Psoas muscle (tissue), 8 donors: ENCODE data around the gene AVPR1B. TPM values are rescaled to one million over a fixed set of nuclear protein-coding genes. Genes with fewer than 3 reads are reported as not detected.

ENCODE experiments used
- ATAC-seq, 4 donors: fragments of 200-7000 bp; cut with Tn5 transposase; one replicate each; pipeline ENCODE4 v1.9.1; 2020; ENCODE audit warnings: moderate library complexity in 3 of 4, mild to moderate bottlenecking in 2 of 4
- DNase-seq, 2 donors: peaks; one replicate each; pipeline ENCODE4 v3.0.0-alpha.2; 2020
- H3K27ac ChIP-seq: fragments of 200-600 bp; one replicate; pipeline ENCODE4 v1.8.0; 2022
- H3K27me3 ChIP-seq, 3 donors: fragments of 200-600 bp in 1 of 3; one replicate each; pipeline versions ENCODE4 v1.6.1 to v1.8.0; 2013 to 2022; ENCODE audit warnings: low read length in 2 of 3, mild to moderate bottlenecking in 2 of 3, moderate library complexity in 1 of 3; ENCODE audit not compliant: insufficient read depth in 3 of 3
- H3K36me3 ChIP-seq, 2 donors: fragments of 200-600 bp in 1 of 2; one replicate each; pipeline versions ENCODE4 v1.6.1 to v1.8.0; 2013 to 2022; ENCODE audit warnings: low read depth in 1 of 2, mild to moderate bottlenecking in 1 of 2, moderate library complexity in 1 of 2; ENCODE audit not compliant: insufficient read depth in 1 of 2
- H3K4me1 ChIP-seq: fragments of 200-600 bp; one replicate; pipeline ENCODE4 v1.8.0; 2022
- H3K4me3 ChIP-seq: fragments of 200-600 bp; one replicate; pipeline ENCODE4 v1.8.0; 2022; ENCODE audit warnings: mild to moderate bottlenecking
- H3K9me3 ChIP-seq: fragments of 200-600 bp; one replicate; pipeline ENCODE4 v1.8.0; 2022
- CTCF ChIP-seq: fragments of 200-600 bp; IDR thresholded peaks from one replicate; pipeline ENCODE4 v1.8.0; 2022; ENCODE audit warnings: antibody characterized with exemption
- WGBS, 3 donors: extraction: QIAGEN DNeasy Blood & Tissue Kit; methylation state at CpG; one replicate each; pipeline versions ENCODE4 v1.1.6 to v1.1.7; 2013; 5-methylcytosine and 5-hydroxymethylcytosine counted together
- intact Hi-C, 2 donors: fragments of 100-400 bp; cut with DNase I; formaldehyde crosslinking; loops; one replicate each; pipeline versions ENCODE4 v1.11.0 to v1.14.2; 2022
- polyA plus RNA-seq, 3 donors: library from polyadenylated mRNA; stranded (reverse); fragments of 200-250 nt; gene quantifications; one replicate each; pipeline ENCODE4 v1.2.3, GENCODE V29; 2013
- total RNA-seq, 4 donors: library from RNA; stranded (reverse); fragmentation: NEBNext Ultra II Directional in 2 of 4; extraction: Animal tissue kit (Norgen Biotek cat#: 25700) in 2 of 4; gene quantifications; one replicate each; pipeline versions ENCODE4 v1.2.1 to v1.2.4, GENCODE V29; 2021 to 2023
- donor health status: healthy with polysubstance abuse.
- donor health status: DM: no; HTN: no; CAD: no; lungs with moderate emphysema.
- donor health status: Bipolar disorder and iron deficiency.
- donor health status: healthy.
- donor health status: DM: yes; HTN: yes; CAD: no.
- donor health status: DM: no; HTN: no; CAD: no.
- donor health status: DM: no; HTN: no; CAD: no.
- donor health status: DM: yes; HTN: yes; CAD: no.

Gene AVPR1B
- total and polyA plus RNA-seq, 7 donors, result not detected

- Histone ChIP-seq H3K27ac (no peak overlapping the region), H3K36me3 (no peaks in the 10 kb centered on the region), H3K9me3 (no peaks in the 10 kb centered on the region), H3K4me1 (no peaks in the 10 kb centered on the region), H3K27me3 (no peaks in the 10 kb centered on the region), H3K4me3 (no peak overlapping the region)
- peak; percentile 68 to 91 (median 79) for ATAC-seq
- intact Hi-C loops, result no loop called here
- WGBS, 3 donors, result 37 to 57% (median 51%) methylated on average over 7 of the region's 7 CpGs
- DNase-seq, result no peak
- no peak for TF ChIP-seq CTCF
These were observed 13.8 kb upstream of the AVPR1B start for GRCh38 chr1:206131037-206131436.

- no peak overlapping the region for H3K4me3 ChIP-seq
- no peak for ATAC-seq
- 49 to 56% (median 55%) methylated on average over 4 of the region's 4 CpGs for WGBS, 3 donors
- no peaks in the 10 kb centered on the region for H3K4me1 ChIP-seq
- intact Hi-C loops, result no loop called here
- no peak overlapping the region for H3K27ac ChIP-seq
- no peaks in the 10 kb centered on the region for H3K27me3 ChIP-seq
- TF ChIP-seq CTCF, result no peak
- DNase-seq, result no peak
- no peaks in the 10 kb centered on the region for H3K9me3 ChIP-seq
- no peaks in the 10 kb centered on the region for H3K36me3 ChIP-seq
These were observed 11.0 kb upstream of the AVPR1B start for GRCh38 chr1:206128196-206128595.

- WGBS, 3 donors, result 94 to 96% (median 95%) methylated on average over 9 of the region's 9 CpGs
- Histone ChIP-seq H3K4me1 (no peaks in the 10 kb centered on the region), H3K4me3 (no peak overlapping the region), H3K36me3 (no peaks in the 10 kb centered on the region), H3K9me3 (no peaks in the 10 kb centered on the region), H3K27me3 (no peaks in the 10 kb centered on the region), H3K27ac (no peak overlapping the region)
- ATAC-seq (no peak), DNase-seq (no peak)
- intact Hi-C loops, result no loop called here
- no peak for TF ChIP-seq CTCF
These were observed 10.1 kb upstream of the AVPR1B start for GRCh38 chr1:206127336-206127735.

GRCh38 chr1:206125346-206125745 lies 8.2 kb upstream of the AVPR1B start:
- H3K4me3 ChIP-seq, result no peak overlapping the region
- no peak for DNase-seq
- H3K27ac ChIP-seq, result no peak overlapping the region
- H3K27me3 ChIP-seq, result no peaks in the 10 kb centered on the region
- intact Hi-C loops, result no loop called here
- H3K36me3 ChIP-seq, result no peaks in the 10 kb centered on the region
- TF ChIP-seq CTCF, result no peak
- peaks cover 9% of the 10 kb centered on the region for H3K9me3 ChIP-seq
- no peaks in the 10 kb centered on the region for H3K4me1 ChIP-seq
- 87 to 97% (median 92%) methylated on average over 1 of the region's 1 CpG for WGBS, 3 donors
- no peak for ATAC-seq

- no peak for ATAC-seq
These were observed 5.5 kb upstream of the AVPR1B start for GRCh38 chr1:206122686-206123085.

More at GRCh38 chr1:206122686-206123085, 5.5 kb upstream of the AVPR1B start:
- no peak overlapping the region for H3K27ac ChIP-seq
- peaks cover 9% of the 10 kb centered on the region for H3K9me3 ChIP-seq
- no peak for DNase-seq
- intact Hi-C loops, result no loop called here
- H3K4me1 ChIP-seq, result peaks cover 3% of the 10 kb centered on the region
- H3K36me3 ChIP-seq, result no peaks in the 10 kb centered on the region
- H3K4me3 ChIP-seq, result no peak overlapping the region
- H3K27me3 ChIP-seq, result peaks cover 0 to 10% (median 0%) of the 10 kb centered on the region in 3 donors
- no peak for TF ChIP-seq CTCF
